Right forelimb (tissue), 1 donor: ENCODE data around the gene SLC39A11.
"Not testable (repeated sequence)": the region's sequence is repeated elsewhere in the genome, so short reads cannot be mapped to it uniquely, and the experiment has no call there.

ENCODE experiments used
- DNase-seq: peaks from one replicate; pipeline ENCODE4 v3.0.0-alpha.2; 2018

The SLC39A11 gene

DNA sequence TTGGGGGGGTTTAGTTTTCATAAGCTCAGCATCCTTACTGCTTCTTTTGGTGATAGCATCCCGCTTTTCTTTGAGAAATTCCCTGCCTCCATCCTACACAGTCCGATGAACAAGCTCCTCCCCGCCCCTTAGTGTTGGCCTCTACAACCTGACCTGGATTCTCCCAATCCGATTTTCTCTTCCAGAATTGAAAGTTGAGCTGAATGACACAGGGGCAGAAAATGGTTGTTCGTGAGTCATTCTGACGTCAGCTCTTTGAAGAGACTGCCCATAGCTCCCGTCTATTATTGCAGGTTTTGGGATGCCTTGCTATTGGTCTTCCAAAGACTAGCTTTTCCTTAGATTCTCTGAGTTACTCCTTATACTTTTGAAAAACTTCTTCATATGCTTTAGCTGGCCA is 279.7 kb downstream of the SLC39A11 start:
- DNase-seq = no peak

DNA sequence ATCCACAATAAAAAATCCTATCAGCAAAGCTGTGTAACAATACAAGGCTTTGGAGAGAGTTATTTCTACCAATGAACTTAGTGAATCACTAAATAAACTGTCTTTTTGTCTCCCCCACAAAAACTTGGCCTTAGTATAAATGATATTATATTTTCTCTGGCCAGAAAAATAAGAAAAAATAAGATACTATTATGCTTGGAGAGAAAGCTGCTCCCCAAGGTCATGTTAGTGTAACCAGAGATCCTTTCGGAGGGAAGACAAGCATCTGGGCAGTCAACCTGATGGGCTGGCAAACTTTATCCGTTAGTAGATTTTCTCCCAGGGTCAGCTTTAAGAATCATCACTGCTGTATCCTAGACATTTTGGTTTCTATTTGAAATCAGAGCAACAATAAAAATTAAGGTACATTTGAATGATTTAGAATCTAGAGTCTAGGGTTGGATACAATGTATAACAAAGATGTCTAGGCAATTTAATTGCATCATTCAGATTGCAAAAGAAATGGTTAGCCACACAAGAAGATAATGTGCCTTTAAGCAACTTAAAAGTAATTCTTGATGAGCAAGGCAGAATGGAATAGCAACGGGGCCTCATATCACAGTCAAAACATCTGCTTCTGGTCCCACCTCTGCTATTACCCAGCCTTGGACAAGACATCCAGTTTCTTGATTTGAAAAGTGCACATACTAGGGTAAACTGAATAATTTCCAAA is 280.4 kb downstream of the SLC39A11 start:
- no peak for DNase-seq

DNA sequence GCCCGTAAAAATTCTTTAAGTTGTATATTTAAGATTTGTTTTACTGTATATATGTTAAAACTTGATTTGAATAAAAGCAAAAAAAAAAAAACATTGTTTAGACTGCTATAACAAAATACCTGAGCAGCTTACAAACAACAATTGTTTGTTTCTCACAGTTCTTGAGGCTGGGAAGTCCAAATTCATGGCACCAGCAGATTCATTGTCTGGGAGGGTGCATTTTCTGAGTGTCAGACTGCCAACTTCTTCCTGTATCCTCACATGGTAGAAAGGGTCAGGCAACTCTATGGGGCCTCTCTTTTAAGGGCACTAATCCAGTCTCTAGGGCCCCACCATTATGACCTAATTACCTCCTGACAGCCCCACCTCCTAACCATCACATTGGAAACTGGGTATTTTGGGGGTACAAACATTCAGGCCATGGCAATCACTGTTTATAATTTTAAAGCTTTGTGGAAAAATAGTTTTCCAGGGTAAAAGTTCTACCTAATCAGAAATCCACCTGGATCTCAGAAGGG is 281.4 kb downstream of the SLC39A11 start:
- no peak for DNase-seq

DNA sequence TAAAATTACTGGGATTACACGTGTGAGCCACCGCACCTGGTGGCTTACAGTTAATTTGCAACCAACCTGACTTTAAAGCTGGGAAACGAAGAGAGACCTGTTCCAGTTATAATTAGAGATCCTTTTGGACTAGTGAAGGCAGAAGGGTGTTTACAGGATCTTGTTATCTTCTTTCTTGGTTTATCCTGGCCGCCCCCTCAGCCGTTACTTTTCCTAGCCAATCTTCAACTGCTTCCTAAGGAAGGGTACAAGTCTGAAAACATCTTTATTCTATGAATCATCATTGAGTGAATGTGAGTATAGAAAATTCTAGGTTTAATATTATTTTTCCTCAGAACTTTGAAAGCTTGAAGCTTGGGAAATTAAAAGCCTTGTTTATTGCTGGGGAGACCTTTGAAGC is 286.5 kb downstream of the SLC39A11 start:
- no peak for DNase-seq

DNA sequence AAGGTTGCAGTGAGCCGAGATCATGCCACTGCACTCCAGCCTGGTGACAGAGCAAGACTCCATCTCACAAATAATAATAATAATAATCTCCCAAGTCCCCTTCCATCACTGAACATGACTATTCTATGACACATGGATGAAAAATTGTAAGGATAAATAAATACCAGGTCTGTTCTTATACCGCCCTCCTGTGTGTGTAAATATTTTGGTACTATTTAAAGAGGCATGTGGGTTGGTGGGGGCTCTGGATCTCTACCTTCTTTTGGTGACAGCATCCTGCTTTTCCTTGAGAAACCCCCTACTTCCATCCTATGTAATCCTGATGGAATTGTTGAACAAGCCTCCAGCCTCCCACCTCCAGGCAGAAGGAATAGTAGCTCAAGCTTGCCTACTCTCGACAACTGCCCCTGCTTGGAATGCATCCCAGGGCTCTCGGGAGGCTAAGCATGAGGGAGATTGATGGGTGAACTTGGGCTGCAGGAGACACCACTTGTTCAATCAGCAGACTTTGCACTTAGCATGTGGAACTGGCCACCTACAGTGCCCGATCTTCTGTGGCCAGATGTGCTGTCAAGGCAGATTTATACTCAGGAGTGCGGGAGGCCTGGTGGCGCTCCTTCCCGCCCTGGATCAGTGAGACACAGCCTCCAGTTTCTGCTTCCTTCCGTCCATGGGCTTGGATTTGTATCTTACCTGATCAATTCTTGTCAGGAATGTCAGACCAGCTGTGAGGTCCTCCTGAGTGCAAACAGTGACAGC is 287.4 kb downstream of the SLC39A11 start:
- DNase-seq = no peak

DNA sequence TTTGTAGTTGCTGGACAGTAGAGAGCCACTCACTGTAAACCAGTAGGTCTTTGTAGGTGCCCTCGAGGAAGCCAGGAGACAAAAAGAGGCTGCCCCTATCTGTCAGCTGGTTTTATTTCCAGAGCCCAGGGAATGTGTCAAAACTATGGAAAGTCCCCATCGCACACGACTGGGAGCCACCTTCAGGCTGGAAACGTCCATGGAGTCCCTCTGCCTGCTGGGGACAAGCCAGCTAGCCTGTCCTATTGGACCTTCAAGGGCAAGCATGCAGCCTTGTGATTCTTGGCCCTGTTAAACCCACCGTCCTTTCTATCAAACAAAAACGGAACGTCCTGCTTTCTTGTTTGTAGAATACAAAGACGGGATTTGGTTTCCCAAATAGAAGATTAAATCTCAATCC is 289.8 kb downstream of the SLC39A11 start:
- DNase-seq = no peak

DNA sequence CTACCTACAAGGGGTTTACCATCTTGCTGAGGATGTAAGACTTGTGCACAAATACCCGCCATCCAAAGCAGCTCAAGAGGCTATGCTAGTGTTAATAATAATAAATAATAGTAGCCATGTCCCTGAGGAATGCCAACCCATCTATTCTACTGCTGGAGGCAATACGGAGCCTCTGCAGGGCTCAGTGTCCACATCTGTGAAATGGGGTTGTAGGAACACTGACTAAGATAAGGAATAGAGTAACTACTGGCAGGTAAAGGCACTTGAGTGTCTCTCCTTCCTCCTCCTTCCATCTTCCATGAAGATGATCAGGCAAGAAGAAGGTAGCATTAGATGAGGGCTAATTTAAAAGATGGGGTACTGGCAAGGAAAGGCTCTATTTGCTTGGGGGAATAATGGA is 295.3 kb downstream of the SLC39A11 start:
- no peak for DNase-seq

DNA sequence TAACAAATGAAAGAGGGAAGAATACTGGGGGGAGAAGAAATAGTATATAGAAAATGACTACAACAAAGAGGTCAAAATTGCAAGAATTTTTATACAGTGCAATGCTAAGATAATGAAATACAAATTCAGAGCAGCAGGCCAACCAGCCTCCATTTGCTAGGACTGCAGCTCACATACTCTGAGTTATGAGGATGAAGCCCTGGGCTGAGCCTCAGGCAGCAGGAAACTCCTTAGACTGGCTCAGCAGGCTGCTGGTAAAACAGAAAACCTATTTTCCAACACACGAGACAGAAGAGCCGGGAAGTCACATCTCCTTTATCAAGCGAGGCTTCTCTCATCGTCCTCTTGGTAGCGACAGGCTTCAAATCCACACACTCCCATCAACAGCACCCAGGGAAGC is 296.5 kb downstream of the SLC39A11 start:
- DNase-seq = no peak

DNA sequence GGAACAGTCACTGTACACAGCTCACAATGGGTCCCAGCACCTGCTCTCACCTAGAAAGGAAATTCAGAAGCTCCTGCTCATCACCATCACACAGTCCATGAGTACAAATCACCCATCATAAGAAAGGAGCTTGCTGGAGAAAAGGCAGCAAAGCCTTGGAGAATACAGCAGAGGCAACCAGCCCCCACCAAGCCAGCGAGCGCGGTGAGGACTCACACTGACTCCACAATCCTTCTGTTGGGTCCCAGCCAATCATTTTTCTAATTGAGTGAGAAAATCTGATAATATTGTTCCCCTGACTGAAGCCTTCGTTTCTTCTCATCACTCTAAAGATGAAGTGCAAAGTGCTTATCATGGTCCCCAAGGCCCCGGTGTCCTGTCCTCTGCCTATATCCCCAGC is 298.3 kb downstream of the SLC39A11 start:
- DNase-seq = no peak

DNA sequence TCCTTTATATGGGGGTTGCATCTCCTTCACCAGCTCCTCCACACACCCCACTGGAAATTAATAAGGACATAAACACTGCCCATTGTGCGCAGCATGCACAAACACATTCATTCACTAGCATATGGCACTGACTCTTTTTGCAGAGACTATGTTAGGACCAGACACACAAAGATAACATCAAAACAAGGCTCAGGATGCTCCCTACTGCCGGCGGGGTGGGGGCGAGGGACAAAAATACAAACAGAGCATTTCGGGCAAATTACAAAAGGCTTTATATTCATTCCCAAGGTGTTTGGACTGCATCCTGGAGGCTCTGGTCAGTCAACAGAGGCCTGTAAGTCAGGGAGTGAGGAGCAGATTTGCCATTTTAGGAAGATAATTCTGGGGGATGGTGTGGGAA is 299.7 kb downstream of the SLC39A11 start:
- no peak for DNase-seq

DNA sequence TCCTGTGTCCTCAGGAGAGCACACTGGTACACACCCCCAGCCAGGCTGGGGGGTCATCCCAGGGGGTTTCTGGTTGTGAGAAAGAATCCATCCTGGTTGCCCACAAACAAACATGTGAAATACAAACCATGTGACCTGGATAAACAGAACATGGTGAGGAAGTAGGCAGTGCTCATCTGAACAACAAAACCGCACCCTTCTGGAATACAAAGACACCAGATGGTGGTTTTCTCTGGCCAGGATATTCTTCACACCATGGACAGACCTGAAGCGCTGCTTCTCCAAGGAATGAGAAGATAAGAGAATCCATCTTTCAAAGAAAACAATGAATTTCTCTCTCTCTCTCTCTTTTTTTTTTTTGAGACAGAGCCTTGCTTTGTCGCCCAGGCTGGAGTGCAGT is 302.3 kb downstream of the SLC39A11 start:
- no peak for DNase-seq

DNA sequence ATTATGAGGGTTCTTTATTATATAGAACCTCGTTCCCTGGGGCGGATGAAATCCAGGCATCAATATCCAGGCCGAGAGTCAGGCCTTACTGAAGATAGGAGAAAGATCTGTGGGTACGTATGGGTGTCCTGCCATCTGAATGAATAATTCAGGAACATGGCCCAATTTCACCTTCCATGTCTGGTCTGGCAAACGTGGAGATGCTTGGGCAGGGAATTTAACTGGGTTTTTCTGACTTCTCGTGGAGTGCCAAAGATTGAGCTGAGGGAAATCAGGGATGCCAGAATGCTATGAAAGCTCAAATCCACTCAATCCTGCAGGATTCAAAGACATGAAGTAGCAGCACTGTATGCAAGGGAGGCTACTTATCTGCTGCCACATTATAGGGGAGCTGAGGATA is 302.8 kb downstream of the SLC39A11 start:
- no peak for DNase-seq

DNA sequence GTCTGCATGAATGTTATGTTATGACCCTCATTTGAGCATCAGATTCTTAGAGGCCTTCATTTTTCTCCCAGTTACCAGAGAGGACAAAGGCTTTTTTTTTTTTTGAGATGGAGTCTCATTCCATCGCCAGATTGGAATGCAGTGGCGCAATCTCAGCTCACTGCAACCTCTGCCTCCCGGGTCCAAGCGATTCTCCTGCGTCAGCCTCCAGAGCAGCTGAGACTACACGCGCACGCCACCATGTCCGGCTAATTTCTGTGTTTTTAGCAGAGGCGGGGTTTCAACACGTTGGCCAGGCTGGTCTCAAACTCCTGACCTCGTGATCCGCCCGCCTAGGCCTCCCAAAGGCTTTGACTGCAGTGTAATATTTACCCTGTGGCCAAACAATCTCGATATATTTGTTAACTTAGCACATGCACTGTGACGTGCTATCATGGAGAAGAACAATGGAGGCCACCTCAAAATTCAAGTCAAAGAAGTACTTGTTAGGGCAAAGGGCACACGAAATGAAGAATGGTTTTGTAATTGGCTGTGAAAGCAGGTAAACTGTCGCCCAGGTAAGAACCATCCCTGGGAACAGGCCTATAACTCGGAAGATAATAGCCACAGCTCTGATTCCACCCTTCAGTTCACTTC is 303.4 kb downstream of the SLC39A11 start:
- DNase-seq = no peak

DNA sequence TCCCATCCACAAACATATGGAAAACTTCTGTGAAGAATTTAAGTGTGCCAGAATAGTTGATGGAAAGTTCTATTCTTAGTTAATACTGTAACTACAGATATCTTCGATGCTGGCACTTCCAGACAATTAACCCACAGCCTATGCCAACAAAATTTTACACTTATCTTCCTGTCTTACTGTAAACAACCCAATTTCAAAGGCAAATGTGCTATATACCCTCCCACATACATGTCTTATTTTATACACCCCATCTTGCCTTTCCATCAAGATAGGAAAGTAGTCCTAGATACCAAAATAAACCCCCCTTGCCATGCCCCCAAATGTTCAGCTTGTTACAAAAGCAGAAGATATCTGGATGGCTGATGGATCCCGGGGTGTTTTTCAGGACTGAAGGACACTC is 306.3 kb downstream of the SLC39A11 start:
- no peak for DNase-seq

DNA sequence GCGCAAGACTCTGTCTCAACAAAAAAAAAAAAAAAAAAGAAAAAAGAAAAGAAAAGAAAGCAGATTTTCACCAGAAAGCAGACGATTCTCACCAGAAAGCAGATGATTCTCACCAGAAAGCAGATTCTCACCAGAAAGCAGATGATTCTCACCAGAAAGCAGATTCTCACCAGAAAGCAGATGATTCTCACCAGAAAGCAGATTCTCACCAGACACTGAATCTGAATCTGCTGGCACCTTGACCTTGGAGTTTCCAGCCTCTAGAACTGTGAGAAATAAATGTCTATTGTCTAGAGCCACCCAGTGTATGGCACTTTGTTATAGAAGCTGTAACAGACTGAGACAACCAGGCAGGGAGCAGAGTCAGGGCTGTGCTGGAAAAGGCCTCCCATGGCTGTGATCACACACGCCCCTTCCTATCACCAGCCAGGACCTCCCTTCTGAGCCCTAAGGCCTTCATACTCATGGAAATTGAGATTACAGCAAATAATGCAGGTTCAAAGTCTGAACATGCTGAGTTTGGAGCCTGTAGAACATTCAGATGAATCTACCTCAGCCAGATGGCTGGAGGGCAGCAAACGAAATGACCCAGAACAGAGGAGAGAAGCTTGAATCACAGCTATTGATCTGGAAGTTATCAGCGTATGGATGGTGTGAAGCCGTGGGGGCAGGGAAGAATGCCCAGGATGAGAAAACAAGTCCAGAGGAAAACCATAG is 309.3 kb downstream of the SLC39A11 start:
- no peak for DNase-seq

DNA sequence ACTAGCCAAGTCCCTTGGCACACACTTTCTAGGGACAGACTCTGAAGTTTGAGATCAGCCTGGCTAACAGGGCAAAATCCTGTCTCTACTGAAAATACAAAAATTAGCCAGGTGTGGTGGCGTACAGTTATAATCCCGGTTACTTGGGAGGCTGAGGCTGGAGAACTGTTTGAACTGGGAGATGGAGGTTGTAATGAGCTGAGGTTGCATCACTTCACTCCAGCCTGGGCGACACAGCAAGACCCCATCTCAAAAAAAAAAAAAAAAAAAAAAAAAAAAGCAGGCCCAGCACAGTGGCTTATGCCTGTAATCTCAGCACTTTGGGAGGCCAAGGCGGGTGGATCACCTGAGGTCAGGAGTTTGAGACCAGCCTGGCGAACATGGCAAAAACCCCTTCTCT is 310.1 kb downstream of the SLC39A11 start:
- not testable (repeated sequence) for DNase-seq

DNA sequence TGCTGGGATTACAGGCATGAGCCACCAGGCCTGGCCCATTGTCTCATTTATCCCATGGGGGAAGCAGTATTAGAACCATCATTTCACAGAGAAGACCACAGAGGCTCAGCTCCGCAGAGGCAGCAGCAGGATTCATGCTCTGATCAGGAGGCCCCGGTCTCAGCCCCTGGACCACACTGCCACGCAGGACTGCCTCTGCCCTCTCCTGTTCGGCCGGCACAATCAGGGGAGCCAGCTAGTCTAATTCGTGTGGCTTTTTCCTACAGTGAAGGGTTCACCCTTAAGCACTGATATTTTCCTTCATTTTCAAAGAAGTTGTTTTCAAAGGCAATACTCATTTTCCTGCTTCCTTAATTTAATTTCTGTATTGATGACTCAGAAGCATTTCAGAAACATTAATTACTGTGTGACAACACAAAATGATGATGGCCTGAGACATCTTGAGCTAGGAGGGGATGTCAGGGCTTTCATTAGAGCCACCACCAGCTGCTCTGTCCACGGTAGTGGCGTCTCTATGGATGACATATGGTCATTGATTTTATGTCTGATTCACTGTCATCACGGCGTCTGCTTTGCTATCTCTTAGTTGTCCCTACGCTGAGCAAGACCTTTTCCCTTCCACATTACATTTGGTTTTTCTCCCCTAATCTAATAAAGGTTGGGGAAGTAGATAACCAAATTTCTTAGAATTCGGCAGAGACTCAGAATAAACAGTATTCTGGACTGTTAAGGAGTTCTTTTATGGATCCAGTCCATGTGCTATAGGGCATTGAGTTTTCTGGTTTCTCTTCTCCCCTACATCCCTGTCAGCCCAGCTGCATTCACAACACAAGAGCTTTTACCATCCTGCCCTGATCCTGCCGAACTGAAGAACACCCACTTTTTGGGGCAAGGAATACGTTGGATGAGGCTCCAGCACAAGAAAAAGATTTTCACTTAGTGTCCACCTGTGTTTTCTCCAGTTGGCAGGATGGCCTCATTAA is 314.0 kb downstream of the SLC39A11 start:
- DNase-seq = no peak

DNA sequence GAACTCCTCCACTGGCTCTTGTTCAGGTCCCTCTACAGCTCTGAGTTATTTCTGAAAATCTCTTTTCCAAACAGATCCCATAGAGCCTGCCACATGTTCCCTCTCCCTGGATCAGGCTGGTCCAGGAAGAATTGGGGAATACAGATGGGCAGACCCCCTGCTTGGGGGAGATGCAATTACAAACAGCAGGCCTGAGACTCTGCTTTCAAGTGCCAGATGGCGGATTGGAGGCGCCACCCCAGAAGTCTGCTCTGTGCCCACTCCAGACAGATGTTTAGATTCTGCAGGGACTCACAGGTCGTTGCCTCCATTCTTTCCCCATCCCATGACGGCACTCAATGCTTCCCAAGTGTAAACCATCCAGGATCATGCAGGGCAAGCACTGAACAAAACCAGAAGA is 316.6 kb downstream of the SLC39A11 start:
- no peak for DNase-seq

DNA sequence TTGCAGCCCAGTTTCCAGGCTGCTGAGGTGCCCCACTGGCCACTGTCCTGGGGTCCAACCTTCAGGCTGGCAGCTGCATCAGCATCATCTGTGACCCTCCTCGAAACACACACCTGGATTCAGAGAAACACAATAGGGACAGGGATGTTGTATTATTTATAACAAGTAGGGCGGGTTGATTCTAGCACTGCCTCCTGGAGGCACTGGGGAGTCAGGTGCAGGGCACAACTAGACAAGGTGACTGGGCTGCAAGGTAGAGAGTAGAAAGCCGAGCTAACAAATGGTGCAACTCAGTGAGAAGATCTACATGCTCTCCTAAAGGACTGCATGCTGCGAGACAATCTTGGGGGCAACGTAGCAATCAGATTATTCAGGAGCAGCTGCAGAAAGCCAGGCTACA is 317.3 kb downstream of the SLC39A11 start:
- no peak for DNase-seq

DNA sequence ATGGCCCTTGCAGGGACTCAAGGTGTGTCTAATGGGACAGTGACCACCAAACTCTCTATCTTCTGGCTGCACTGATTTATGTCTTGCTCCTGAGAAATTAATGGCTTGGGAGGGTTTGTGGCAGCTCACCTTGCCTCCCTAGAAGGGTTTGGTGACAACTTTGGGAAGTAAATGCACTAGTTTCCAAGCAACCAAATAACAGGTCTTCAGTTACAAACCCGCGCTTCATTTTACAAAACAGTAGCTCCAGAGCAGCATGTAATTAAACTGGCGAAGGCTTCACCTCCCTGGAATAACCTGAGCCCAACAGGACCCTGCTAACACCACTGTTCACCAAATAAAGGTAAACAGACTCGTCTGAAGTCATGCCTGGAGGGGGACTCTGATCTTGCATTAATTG is 318.3 kb downstream of the SLC39A11 start:
- DNase-seq = no peak

DNA sequence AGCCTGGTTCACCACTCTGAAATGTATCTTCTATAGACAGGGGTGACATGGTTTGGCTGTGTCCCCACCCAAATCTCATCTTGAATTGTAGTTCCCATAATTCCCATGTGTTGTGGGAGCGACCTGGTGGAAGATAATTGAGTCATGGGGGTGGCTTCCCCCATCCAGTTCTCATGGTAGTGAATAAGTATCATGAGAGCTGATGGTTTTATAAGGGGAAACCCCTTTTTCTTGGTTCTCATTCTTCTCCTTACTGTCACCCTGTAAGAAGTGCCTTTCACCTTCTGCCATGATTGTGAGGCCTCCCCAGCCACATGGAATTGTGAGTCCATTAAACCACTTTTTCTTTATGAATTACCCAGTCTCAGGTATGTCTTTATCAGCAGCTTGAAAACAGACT is 319.3 kb downstream of the SLC39A11 start:
- DNase-seq = not testable (repeated sequence)

DNA sequence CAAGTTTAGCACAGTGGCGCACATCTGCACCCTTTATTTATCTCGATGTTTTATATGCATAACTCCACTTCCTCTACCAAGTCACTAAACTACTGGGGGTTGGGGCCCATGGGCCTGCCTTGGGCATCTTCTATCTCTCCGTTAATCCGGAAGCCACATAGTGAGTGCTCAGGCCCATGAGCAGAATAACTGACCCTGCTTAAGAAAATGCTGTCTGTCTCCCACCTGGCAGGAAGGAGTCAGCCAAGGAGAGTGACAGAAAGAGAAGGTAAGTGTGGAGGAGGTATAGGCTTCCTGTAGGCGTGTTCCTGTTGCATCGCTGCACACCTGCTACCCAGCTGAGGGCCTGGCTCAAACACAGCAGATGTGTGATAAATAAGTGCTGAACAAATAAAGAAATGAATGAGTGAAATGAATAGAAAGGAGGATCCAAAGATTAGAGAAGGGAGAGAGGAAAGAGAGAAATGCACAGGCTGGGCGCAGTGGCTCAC is 320.1 kb downstream of the SLC39A11 start:
- DNase-seq = no peak
